NCI-H1930 (cell line): Measurements from ENCODE around the gene PHF21B.

ENCODE experiments used
- DNase-seq, 2 experiments: peaks; one replicate each; lab custom pipeline; 2025; lab: John Stamatoyannopoulos, UW

PHF21B gene

GRCh38 chr22:44990810-44991209 lies 19.0 kb downstream of the PHF21B start:
- DNase-seq = no peak

DNA sequence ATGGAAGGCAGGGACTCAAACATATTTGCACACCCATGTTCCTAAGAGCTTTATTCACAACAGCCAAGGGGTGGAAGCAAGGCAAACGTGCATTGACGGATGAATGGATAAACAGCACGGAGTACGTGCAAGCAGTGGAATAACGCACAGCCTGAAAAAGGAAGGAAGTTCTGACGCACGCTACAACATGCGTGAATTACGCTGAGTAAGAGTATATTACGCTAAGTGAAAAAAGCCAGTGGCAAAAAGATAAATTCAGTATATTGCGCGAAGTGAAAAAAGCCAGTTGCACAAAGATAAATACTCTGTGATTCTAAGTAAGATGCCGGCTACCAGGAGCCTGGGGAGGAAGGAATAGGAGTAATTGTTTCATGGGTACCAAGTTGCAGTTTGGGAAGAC lies 19.5 kb downstream of the PHF21B start:
- no peak for DNase-seq

GRCh38 chr22:44988671-44989070 lies 21.1 kb downstream of the PHF21B start:
- DNase-seq = no peak

GRCh38 chr22:44986926-44987325 lies 22.9 kb downstream of the PHF21B start:
- DNase-seq = no peak

DNA sequence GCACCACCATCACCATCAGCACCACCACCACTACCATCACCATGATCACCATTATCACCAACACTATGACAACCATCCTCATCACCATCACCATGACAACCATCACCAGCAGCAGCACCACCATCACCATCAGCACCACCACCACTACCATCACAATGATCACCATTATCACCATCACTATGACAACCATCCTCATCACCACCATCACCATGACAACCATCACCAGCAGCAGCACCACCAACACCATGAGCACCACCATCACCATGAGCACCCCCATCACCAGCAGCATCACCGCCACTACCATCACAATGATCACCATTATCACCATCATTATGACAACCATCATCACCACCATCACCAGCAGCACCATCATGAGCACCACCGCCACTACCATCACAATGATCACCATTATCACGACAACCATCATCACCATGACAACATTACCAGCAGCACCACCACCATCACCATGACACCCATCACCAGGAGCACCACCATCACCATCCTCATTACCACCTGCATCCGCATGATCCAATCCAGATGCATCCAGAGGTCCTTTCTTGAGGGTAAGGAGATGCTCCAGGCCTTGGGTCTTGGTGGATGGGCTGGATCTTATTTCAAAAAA lies 23.8 kb downstream of the PHF21B start:
- no peak for DNase-seq

DNA sequence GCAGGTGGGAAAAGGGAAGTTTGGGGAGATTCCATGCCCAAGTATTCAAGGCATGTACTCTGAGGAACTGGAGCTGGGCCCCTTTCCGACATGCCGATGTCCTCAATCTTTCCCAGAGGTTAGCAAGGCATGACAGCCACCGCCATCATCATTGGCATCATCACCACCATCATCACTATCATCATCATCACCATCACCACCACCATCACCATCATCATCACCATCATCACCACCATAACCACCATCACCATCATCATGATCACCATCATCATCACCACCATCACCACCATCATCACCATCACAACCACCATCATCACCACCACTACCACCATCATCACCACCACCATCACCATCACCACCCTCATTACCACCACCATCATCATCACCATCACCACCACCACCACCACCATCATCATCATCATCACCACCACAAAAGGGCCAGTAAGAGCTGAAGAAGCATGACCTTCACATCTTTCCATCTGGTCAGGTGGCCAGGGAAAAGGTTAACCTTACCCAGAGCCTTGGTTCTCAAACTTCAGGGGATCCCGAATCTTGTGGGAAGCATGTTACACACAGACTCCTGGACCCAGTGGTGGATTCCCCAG lies 25.8 kb downstream of the PHF21B start:
- no peak for DNase-seq

DNA sequence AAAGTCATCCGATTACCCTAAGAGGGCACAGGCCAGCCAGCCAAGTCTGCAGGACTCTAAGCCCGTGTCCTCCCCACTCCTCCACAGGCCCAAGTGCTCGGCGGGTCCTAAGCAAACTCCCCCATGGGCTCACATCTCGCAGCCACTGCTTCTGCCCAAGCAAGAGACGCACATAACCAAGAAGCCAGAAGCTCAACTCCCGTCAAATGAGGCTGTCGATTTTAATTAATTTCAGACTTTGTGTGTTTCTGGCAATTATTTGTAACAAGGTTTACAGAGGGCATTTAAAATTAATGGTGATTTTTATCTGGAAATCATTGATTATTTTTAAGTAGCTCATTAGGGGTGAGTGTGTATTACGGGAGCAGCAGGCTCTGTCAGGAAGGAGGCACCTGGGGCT lies 27.4 kb downstream of the PHF21B start:
- DNase-seq = no peak

DNA sequence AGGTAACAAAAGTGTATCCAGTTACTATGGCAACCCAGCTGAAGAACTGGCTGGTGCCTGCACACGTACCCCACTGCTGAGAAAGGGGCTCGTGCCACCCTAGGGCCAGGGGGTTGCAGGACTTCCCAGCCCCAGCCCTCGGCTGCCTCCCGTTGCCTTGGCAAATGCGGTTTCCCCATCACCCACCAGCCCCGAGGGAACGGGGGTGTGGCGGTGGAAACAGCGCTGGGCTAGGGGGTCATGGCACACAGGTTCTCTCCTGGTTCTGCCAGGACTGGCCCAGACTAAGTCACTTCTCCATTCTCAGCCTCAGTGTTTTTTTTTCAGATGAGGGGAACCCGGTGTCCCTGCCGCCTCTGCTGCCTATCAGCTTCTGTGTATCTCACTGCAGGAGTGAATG lies 27.9 kb downstream of the PHF21B start:
- DNase-seq = no peak

GRCh38 chr22:44979154-44979553 lies 30.7 kb downstream of the PHF21B start:
- no peak for DNase-seq

GRCh38 chr22:44975427-44976262 lies 34.2 kb downstream of the PHF21B start:
- DNase-seq = no peak

DNA sequence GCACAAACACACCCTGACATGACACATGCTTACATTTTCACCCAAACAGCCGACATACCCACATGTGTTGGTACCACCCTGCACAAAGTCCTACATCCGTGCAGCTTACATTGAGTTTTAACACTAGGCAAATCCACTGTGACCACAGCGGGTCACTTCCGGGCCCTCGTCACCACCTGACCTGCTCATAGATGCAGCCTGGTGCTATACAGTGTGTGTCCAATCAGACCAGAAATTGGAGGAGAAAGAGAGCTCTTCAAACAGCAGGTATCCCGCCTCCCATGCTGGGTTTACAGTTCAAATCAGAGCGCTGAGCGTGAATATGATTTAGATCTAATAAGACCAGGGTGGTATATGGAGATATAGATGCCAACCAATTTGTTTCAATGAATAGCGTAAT lies 35.4 kb downstream of the PHF21B start:
- DNase-seq = no peak

DNA sequence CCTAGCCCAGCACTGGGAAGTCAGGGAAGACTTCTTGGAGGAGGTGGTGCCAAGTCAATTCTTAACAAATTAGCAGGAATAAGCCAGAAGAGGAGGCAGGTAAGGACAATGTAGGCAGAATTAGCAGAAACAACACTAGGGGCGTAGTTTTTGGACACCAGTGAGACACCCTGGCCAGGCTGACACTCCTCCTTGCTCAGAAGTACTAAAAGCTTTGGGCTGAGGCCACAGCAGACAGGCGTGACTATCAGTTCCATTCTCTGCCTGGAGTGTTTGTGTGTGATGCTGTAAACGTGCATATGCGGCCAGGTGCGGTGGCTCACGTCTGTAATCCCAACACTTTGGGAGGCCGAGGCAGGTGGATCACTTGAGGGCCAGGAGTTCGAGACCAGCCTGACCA lies 36.0 kb downstream of the PHF21B start:
- DNase-seq = no peak

DNA sequence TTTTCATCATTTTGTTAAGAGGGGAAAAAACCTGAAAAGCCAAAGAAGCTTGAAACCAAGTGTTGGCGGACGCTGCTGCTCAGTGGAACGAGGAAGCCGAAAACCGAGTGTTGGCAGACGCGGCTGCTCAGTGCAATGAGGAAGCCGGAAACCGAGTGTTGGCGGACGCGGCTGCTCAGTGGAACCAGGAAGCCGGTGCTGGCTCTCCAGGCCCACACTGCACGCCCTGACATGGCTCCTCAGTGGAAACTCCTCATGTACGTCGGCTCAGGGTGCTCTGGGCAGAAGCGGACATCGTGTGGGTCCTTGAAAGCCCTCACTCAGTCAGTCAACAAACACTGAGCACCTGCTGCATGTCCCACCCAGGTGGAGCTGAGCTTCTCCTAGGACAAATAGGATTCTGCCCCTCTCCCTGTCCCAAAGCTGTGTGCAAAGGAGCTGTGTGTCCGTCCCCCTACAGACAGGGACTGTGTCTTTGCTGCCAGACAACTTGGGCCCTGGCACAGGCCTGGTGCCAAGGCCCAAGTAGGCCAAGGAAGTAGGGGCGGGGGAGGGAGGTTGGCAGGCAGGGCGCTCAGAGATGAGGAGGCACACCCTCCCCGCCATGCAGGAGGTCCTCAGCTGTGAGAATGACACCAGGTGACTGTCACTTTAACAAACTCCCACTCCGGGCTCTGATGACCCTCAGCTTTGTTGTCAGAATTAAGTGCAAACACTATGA lies 37.3 kb downstream of the PHF21B start:
- no peak for DNase-seq

DNA sequence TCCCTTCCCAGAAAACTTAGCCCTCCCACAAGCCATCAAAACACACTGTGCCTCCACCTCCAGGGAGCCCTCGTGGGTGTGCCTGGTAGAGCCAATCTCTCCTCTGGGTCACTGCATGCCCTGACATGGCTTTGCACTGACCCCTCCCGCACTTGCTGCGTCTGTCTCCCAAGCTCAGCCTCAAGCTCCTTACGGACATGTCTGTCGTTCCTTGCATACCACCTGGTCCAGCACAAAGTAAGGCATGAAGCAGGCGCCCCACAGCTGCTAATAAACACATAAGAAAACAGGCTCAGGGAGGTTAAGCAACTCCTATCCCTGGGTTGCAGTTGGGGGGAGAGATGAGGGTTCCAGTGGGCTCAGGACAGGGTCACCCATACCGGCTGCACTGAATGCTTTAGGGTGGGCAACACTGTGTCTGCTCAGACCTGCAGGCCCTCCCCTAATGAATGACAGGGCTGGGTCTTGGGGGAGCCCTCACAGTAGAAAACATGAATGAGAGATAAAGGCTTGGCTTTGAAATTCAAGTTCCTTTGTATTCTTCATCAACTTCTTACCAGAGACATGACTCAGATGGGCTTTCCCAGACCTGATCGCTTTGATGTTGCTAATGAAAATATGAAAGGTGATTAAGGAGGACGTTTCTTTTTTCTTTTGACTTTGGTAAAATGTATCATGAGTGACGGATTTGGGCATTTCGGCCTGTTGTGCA lies 38.0 kb downstream of the PHF21B start:
- no peak for DNase-seq

GRCh38 chr22:44970291-44970690 lies 39.5 kb downstream of the PHF21B start:
- no peak for DNase-seq

- no peak for DNase-seq
These were observed 40.0 kb downstream of the PHF21B start for GRCh38 chr22:44969817-44970216.

GRCh38 chr22:44968736-44969135 lies 41.1 kb downstream of the PHF21B start:
- no peak for DNase-seq

DNA sequence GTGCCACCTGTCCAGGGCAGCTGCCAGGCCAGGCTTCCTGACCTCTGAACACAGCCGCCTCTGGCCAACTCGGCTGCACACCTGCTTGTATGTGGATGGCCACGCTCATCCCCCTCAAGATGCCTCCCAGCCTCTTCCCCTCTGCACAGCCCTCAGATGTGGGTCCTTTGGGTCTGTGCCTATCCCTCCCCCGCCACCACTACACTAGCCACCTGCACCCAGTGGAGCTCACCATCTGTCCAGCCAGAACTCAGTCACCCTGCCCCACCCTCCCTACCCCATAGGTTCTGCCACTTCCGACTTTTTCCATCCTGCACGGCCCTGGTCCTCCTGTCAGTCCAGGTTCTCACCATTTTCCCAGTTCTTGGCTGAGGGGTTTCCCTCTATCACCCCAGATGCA lies 44.6 kb downstream of the PHF21B start:
- DNase-seq = no peak

DNA sequence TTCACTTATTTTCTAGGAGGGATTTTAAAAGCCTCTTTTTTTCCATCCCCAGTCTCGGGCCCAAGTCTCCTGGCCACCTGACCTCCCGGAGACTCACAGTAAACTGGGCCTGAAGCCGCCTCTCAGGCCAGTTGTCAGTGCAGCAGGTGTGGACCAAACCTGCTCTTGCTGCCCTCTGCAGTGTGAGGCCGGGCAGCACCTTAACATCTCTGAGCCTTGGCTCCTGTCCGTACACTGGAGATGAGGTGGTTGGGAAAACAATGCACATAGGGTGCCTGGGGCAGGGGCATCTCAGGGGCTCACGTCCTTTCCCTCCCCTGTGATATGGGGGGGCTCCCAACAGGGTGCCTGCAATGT lies 45.1 kb downstream of the PHF21B start:
- DNase-seq = no peak

- DNase-seq = no peak
These were observed 45.7 kb downstream of the PHF21B start for GRCh38 chr22:44963832-44964721.
